Measurements from ENCODE around the gene DTNB.

GRCh38 chr2:25334482-25334881 is 338.9 kb downstream of the DTNB start:
- TF ChIP-seq CTCF (conservative IDR thresholded peaks at IDR 0.05) (no peak), ZFX (IDR thresholded peaks at IDR 0.05) (no peak)

Data from C4-2B (cell line).